Dedifferentiated amniotic fluid mesenchymal stem cell (primary cell): Measurements from ENCODE around the gene APBA2.
"Not testable (repeated sequence)": the region's sequence is repeated elsewhere in the genome, so short reads cannot be mapped to it uniquely, and the experiment has no call there.

Experiments
- DNase-seq: peaks from one replicate; pipeline ENCODE4 v3.0.0-alpha.2; 2016; ENCODE audit errors: extremely low spot score

APBA2 gene

DNA sequence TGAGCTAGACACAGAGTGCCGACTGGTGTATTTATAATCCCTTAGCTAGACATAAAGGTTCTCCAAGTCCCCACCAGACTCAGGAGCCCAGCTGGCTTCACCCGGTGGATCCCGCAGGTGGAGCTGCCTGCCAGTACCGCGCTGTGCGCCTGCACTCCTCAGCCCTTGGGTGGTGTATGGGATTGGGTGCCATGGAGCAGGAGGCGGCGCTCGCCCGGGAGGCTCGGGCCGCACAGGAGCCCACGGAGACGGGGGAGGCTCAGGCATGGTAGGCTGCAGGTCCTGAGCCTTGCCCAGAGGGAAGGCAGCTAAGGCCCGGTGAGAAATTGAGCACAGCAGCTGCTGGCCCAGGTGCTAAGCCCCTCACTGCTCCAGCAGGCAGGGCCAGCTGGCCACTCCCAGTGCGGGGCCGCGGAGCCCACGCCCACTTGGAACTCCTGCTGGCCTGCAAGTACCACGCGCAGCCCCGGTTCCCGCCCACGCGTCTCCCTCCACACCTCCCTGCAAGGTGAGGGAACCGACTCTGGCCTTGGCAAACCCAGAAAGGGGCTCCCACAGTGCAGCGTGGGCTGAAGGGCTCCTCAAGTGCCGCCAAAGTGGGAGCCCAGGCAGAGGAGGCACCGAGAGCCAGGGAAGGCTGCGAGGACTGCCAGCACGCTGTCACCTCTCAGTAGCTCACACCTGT lies 274.1 kb downstream of the APBA2 start:
- DNase-seq: no peak

DNA sequence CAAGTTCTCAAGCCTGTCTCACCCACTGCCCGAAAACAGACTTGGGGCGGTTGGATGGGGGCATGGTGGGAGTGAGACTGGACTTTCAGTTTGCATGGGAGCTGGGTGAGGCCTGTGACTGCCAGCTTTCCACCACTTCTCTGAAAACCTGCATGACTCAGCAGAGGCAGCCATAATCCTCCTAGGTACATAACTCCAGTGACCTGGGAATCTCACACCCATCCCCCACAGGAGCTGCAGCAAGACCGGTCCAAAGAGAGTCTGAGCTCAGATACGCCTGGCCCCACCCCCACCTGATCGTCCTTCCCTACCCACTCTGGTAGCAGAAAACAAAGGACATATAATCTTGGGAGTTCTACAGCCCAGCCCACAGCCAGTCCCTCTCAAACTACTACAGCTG lies 276.6 kb downstream of the APBA2 start:
- DNase-seq: no peak

DNA sequence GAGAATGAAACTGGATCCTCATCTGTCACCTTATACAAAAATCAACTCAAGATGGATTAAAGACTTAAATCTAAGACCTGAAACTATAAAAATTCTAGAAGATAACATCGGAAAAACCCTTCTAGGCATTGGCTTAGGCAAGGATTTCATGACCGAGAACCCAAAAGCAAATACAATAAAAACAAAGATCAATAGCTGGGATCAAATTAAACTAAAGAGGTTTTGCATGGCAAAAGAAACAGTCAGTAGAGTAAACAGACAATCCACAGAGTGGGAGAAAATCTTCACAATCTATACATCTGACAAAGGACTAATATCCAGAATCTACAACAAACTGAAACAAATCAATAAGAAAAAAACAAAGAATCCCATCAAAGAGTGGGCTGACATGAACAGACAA lies 281.3 kb downstream of the APBA2 start:
- not testable (repeated sequence) for DNase-seq
